ENCODE measurements around the gene ERC1. TPM values are rescaled to one million over a fixed set of nuclear protein-coding genes. Genes with fewer than 3 reads are reported as not detected.

Gene ERC1
- total RNA-seq, 2 experiments from 2014 or later, result 40.1 to 49.6 TPM

DNA sequence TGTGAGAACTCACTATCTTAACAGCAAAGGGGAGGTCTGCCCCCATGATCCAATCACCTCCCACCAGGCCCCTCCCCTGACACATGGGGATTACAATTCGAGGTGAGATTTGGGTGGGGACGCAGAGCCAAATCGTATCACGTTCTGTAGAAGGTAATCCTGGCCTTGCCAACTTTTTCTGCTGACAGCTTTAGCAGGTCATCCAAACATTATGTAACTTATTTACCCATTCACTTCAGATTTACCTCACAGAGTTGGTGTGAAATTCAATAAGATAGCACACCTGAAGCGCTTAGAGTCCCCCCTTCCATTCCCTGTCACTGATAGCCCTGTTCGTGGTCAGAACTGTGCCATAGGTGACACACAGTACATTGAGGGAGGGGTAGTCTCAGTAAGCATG, 384.3 kb downstream of the ERC1 start:
- no peak for ATAC-seq (ENCODE audit: poor library complexity)
- intact Hi-C loops (cut with DNase I, micrococcal nuclease), result no loop called here
- Histone ChIP-seq H3K36me3 (ENCODE audit: insufficient read depth, low read length) (peaks cover 17% of the 10 kb centered on the region), H3K27me3 (ENCODE audit: control insufficient read depth in 1 of 2, insufficient read depth in 2 of 2, low read length in 2 of 2) (no peaks in the 10 kb centered on the region), H3K9me3 (ENCODE audit: control insufficient read depth in 1 of 2, insufficient read depth in 1 of 2, low read length in 2 of 2) (no peaks in the 10 kb centered on the region), H3K4me1 (ENCODE audit: insufficient read depth, low read length) (no peaks in the 10 kb centered on the region), H3K27ac (ENCODE audit: low read depth in 1 of 2, low read length in 2 of 2) (no peak overlapping the region), H3K4me3 (ENCODE audit: low read length) (no peak overlapping the region)
- Mint-ChIP-seq H3K27me3 (no peaks in the 10 kb centered on the region), H3K27ac (no peak overlapping the region), H3K9me3 (no peaks in the 10 kb centered on the region), H3K36me3 (ENCODE audit: low read depth) (peaks cover 73% of the 10 kb centered on the region), H3K4me3 (no peak overlapping the region), H3K4me1 (ENCODE audit: low read depth) (no peaks in the 10 kb centered on the region)
- ChIA-PET POLR2A (no interaction called here), CTCF (interaction anchor here (0.6 kb wide), 1 partner anchor 141 kb away, joined by 3 read pairs; no protein-coding TSS in a partner anchor)
- TF ChIP-seq, protein P1, sequence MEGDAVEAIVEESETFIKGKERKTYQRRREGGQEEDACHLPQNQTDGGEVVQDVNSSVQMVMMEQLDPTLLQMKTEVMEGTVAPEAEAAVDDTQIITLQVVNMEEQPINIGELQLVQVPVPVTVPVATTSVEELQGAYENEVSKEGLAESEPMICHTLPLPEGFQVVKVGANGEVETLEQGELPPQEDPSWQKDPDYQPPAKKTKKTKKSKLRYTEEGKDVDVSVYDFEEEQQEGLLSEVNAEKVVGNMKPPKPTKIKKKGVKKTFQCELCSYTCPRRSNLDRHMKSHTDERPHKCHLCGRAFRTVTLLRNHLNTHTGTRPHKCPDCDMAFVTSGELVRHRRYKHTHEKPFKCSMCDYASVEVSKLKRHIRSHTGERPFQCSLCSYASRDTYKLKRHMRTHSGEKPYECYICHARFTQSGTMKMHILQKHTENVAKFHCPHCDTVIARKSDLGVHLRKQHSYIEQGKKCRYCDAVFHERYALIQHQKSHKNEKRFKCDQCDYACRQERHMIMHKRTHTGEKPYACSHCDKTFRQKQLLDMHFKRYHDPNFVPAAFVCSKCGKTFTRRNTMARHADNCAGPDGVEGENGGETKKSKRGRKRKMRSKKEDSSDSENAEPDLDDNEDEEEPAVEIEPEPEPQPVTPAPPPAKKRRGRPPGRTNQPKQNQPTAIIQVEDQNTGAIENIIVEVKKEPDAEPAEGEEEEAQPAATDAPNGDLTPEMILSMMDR (IDR thresholded peaks at IDR 0.05), result no peak
- DNase-seq, result no peak

DNA sequence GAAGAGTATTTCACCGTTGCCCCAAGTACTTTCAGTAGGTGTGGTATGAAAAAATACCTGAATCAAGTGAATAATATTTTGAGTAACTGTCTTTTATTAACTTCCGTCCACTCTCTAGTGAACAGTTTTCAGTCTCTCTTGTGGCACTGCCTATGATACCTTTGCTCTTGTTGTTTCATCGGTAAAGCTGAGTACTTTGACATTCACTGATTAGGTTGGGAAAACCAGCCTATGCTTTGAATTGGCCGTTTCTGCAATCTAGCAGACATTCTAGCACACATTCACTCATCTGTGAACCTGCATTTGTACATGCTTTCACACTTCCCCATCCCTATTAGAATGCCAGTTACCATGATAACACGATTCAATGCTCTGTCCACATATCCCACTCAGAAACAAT, 386.1 kb downstream of the ERC1 start:
- TF ChIP-seq, protein P1 (IDR thresholded peaks at IDR 0.05), result no peak
- Histone ChIP-seq H3K4me1 (ENCODE audit: insufficient read depth, low read length) (no peaks in the 10 kb centered on the region), H3K27ac (ENCODE audit: low read depth in 1 of 2, low read length in 2 of 2) (no peak overlapping the region), H3K27me3 (ENCODE audit: control insufficient read depth in 1 of 2, insufficient read depth in 2 of 2, low read length in 2 of 2) (no peaks in the 10 kb centered on the region), H3K36me3 (ENCODE audit: insufficient read depth, low read length) (peaks cover 13% of the 10 kb centered on the region), H3K9me3 (ENCODE audit: control insufficient read depth in 1 of 2, insufficient read depth in 1 of 2, low read length in 2 of 2) (no peaks in the 10 kb centered on the region), H3K4me3 (ENCODE audit: low read length) (no peak overlapping the region)
- no peak for DNase-seq
- Mint-ChIP-seq H3K4me3 (no peak overlapping the region), H3K9me3 (no peaks in the 10 kb centered on the region), H3K27ac (no peak overlapping the region), H3K36me3 (ENCODE audit: low read depth) (peaks cover 69% of the 10 kb centered on the region), H3K4me1 (ENCODE audit: low read depth) (no peaks in the 10 kb centered on the region), H3K27me3 (no peaks in the 10 kb centered on the region)
- ChIA-PET CTCF (no interaction called here), POLR2A (no interaction called here)
- intact Hi-C loops (cut with DNase I, micrococcal nuclease), result no loop called here
- no peak for ATAC-seq (ENCODE audit: poor library complexity)

DNA sequence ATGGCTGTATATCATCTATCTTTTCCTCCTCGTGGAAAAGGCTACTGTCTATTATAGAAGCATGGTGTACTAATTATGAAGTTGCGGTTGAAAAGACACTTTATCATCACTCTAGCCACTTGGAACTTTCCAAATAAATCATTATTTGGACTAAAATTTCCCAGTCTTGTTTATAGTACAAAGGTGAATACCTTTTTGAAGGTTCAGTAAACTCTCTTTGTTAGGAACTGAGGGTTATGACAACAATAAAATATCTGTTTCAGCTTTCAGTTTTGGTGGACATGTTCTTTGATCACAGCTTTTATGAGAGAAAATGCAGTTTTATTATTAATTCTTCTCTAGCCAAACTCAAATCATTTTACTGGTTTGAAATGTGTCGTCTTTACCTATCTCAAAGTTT, 386.7 kb downstream of the ERC1 start:
- no peaks in the 10 kb centered on the region for H3K27me3 ChIP-seq (ENCODE audit: control insufficient read depth in 1 of 2, insufficient read depth in 2 of 2, low read length in 2 of 2)
- no peak overlapping the region for H3K27ac ChIP-seq (ENCODE audit: low read depth in 1 of 2, low read length in 2 of 2)
- no peak overlapping the region for H3K4me3 ChIP-seq (ENCODE audit: low read length)
- no peaks in the 10 kb centered on the region for H3K9me3 ChIP-seq (ENCODE audit: control insufficient read depth in 1 of 2, insufficient read depth in 1 of 2, low read length in 2 of 2)
- Mint-ChIP-seq H3K27ac (no peak overlapping the region), H3K4me1 (ENCODE audit: low read depth) (no peaks in the 10 kb centered on the region), H3K4me3 (no peak overlapping the region), H3K36me3 (ENCODE audit: low read depth) (peaks cover 63% of the 10 kb centered on the region), H3K9me3 (no peaks in the 10 kb centered on the region), H3K27me3 (no peaks in the 10 kb centered on the region)
- no peak for DNase-seq
- intact Hi-C loops (cut with DNase I, micrococcal nuclease), result no loop called here
- H3K4me1 ChIP-seq (ENCODE audit: insufficient read depth, low read length), result no peaks in the 10 kb centered on the region
- TF ChIP-seq, protein P1 (IDR thresholded peaks at IDR 0.05), result no peak
- no peak for ATAC-seq (ENCODE audit: poor library complexity)
- CTCF ChIA-PET, result no interaction called here
- POLR2A ChIA-PET, result no interaction called here
- H3K36me3 ChIP-seq (ENCODE audit: insufficient read depth, low read length), result peaks cover 13% of the 10 kb centered on the region
